ENCODE data around the gene BMF. TPM values are rescaled to one million over a fixed set of nuclear protein-coding genes. Genes with fewer than 3 reads are reported as not detected.

BMF gene
- polyA plus RNA-seq, 1 donor from 2014 or later = 5.8 TPM

- Histone ChIP-seq H3K4me2 (ENCODE audit: low read length) (no peak overlapping the region), H2AFZ (ENCODE audit: low read depth, low read length) (no peak overlapping the region), H3K4me3 (ENCODE audit: low read length) (no peak overlapping the region), H3K79me2 (replicated peaks; ENCODE audit: insufficient read depth, low read length) (no peaks in the 10 kb centered on the region), H3K36me3 (ENCODE audit: insufficient read depth, low read length) (no peaks in the 10 kb centered on the region), H4K20me1 (ENCODE audit: insufficient read depth) (no peaks in the 10 kb centered on the region), H3F3A (ENCODE audit: insufficient read depth, low read length, poor library complexity, severe bottlenecking) (no peaks in the 10 kb centered on the region), H3K9ac (ENCODE audit: low read length) (no peak overlapping the region), H3K27ac (ENCODE audit: low read length) (no peak overlapping the region), H3K9me2 (ENCODE audit: insufficient read depth, low read length) (no peaks in the 10 kb centered on the region), H3K9me3 (ENCODE audit: low read length) (no peaks in the 10 kb centered on the region), H3K27me3 (ENCODE audit: insufficient read depth, low read depth, low read length) (no peaks in the 10 kb centered on the region)
- TF ChIP-seq MXI1 (conservative IDR thresholded peaks at IDR 0.05; ENCODE audit: poor library complexity, severe bottlenecking) (no peak), REST (IDR thresholded peaks at IDR 0.05; ENCODE audit: borderline replicate concordance) (no peak), RAD21 (conservative IDR thresholded peaks at IDR 0.05) (no peak), EZH2 (IDR thresholded peaks at IDR 0.05; ENCODE audit: borderline replicate concordance, insufficient read depth, low read length, poor library complexity, severe bottlenecking) (no peak), EP300 (conservative IDR thresholded peaks at IDR 0.05; ENCODE audit: poor library complexity, severe bottlenecking) (no peak), POLR2AphosphoS5 (IDR thresholded peaks at IDR 0.05) (no peak), TAF1 (IDR thresholded peaks at IDR 0.05; ENCODE audit: low read depth) (no peak), SMC3 (conservative IDR thresholded peaks at IDR 0.05; ENCODE audit: poor library complexity) (no peak)
- TF ChIP-seq, protein P1, sequence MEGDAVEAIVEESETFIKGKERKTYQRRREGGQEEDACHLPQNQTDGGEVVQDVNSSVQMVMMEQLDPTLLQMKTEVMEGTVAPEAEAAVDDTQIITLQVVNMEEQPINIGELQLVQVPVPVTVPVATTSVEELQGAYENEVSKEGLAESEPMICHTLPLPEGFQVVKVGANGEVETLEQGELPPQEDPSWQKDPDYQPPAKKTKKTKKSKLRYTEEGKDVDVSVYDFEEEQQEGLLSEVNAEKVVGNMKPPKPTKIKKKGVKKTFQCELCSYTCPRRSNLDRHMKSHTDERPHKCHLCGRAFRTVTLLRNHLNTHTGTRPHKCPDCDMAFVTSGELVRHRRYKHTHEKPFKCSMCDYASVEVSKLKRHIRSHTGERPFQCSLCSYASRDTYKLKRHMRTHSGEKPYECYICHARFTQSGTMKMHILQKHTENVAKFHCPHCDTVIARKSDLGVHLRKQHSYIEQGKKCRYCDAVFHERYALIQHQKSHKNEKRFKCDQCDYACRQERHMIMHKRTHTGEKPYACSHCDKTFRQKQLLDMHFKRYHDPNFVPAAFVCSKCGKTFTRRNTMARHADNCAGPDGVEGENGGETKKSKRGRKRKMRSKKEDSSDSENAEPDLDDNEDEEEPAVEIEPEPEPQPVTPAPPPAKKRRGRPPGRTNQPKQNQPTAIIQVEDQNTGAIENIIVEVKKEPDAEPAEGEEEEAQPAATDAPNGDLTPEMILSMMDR (IDR thresholded peaks at IDR 0.05; ENCODE audit: poor library complexity, severe bottlenecking) = no peak
Measured at GRCh38 chr15:40059821-40060220, 48.9 kb downstream of the BMF start.

DNA sequence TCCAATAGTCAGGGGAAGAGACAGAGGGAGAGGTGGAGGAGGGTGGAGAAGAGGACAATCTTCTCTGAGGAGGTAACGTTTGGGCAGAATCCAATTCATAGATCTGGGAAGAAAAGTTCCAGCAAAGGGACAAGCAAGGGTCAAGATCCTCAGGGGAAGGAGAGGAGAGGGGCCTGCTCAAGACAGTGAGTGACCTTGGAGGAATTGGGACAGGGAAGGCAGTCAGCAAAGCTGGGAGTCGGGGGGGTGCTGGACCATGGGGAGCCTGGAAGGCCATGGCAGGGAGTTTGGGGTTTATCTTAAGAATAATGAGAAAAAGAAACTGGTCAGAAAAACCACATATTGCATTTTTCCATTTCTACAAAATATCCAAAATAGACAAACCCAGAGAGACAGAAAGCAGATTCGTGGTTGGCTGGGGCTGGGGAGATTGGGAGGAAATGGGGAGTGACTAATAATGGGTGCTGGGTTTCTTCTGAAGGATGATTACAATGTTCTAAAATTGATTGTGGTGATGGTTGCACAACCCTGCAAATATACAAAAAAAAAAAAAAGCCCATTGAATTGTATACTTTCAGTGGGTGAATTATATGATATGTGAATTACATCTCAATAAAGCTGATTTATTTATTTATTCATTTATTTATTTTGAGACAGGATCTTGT is 50.1 kb downstream of the BMF start:
- Histone ChIP-seq H3K4me2 (ENCODE audit: low read length) (no peak overlapping the region), H3K79me2 (replicated peaks; ENCODE audit: insufficient read depth, low read length) (no peaks in the 10 kb centered on the region), H3F3A (ENCODE audit: insufficient read depth, low read length, poor library complexity, severe bottlenecking) (no peaks in the 10 kb centered on the region), H3K9me2 (ENCODE audit: insufficient read depth, low read length) (no peaks in the 10 kb centered on the region), H3K4me3 (ENCODE audit: low read length) (no peak overlapping the region), H3K27me3 (ENCODE audit: insufficient read depth, low read depth, low read length) (no peaks in the 10 kb centered on the region), H4K20me1 (ENCODE audit: insufficient read depth) (no peaks in the 10 kb centered on the region), H3K9ac (ENCODE audit: low read length) (no peak overlapping the region), H2AFZ (ENCODE audit: low read depth, low read length) (no peak overlapping the region), H3K36me3 (ENCODE audit: insufficient read depth, low read length) (no peaks in the 10 kb centered on the region), H3K9me3 (ENCODE audit: low read length) (no peaks in the 10 kb centered on the region), H3K27ac (ENCODE audit: low read length) (no peak overlapping the region)
- TF ChIP-seq MXI1 (conservative IDR thresholded peaks at IDR 0.05; ENCODE audit: poor library complexity, severe bottlenecking) (no peak), EP300 (conservative IDR thresholded peaks at IDR 0.05; ENCODE audit: poor library complexity, severe bottlenecking) (no peak), POLR2AphosphoS5 (IDR thresholded peaks at IDR 0.05) (no peak), REST (IDR thresholded peaks at IDR 0.05; ENCODE audit: borderline replicate concordance) (no peak), TAF1 (IDR thresholded peaks at IDR 0.05; ENCODE audit: low read depth) (no peak), RAD21 (conservative IDR thresholded peaks at IDR 0.05) (no peak), SMC3 (conservative IDR thresholded peaks at IDR 0.05; ENCODE audit: poor library complexity) (no peak), EZH2 (IDR thresholded peaks at IDR 0.05; ENCODE audit: borderline replicate concordance, insufficient read depth, low read length, poor library complexity, severe bottlenecking) (no peak)
- TF ChIP-seq, protein P1 (IDR thresholded peaks at IDR 0.05; ENCODE audit: poor library complexity, severe bottlenecking) = no peak
